GM12891 (cell line): ENCODE data around the gene CD300E.

Experiments
- PAX5 ChIP-seq: IDR thresholded peaks from 2 replicates; pipeline ENCODE4 v1.6.1; 2011; ENCODE audit warnings: low read length, moderate library complexity, mild to moderate bottlenecking; ENCODE audit not compliant: insufficient read depth, severe bottlenecking
- POLR2A ChIP-seq: IDR thresholded peaks from 2 replicates; pipeline ENCODE4 v1.6.1; 2011; ENCODE audit warnings: low read depth, low read length, control low read depth
- POLR2AphosphoS5 ChIP-seq: IDR thresholded peaks from 2 replicates; pipeline ENCODE4 v1.6.1; 2011; ENCODE audit warnings: low read depth, low read length, control low read depth
- POU2F2 ChIP-seq: IDR thresholded peaks from 2 replicates; pipeline ENCODE4 v1.6.1; 2011; ENCODE audit warnings: low read depth, mild to moderate bottlenecking, control low read depth, low read length, moderate library complexity
- SPI1 ChIP-seq: IDR thresholded peaks from 2 replicates; pipeline ENCODE4 v1.6.1; 2011; ENCODE audit warnings: low read depth, low read length, control low read depth
- TAF1 ChIP-seq: IDR thresholded peaks from 2 replicates; pipeline ENCODE4 v1.6.1; 2011; ENCODE audit warnings: low read depth, low read length, control low read depth

- no peak for TF ChIP-seq POLR2AphosphoS5
- TF ChIP-seq POLR2A, result no peak
- no peak for TF ChIP-seq TAF1
- TF ChIP-seq SPI1, result no peak
- no peak for TF ChIP-seq POU2F2
- no peak for TF ChIP-seq PAX5
These were observed 51.8 kb downstream of the CD300E start for GRCh38 chr17:74571621-74572270.
